Activated CD8-positive, alpha-beta memory T cell treated with anti-CD3 and anti-CD28 coated beads, Interleukin-2, amount 50 U/mL, for 48 hours (primary cell): ENCODE data around the gene CLEC18A.
A peak's percentile ranks its signal among the peaks of the same experiment; 100 is the strongest.
"Not testable (repeated sequence)": the region's sequence is repeated elsewhere in the genome, so short reads cannot be mapped to it uniquely, and the experiment has no call there.

ENCODE experiments used
- DNase-seq: peaks from one replicate; pipeline ENCODE4 v3.0.0-alpha.2; 2020

The CLEC18A gene

DNA sequence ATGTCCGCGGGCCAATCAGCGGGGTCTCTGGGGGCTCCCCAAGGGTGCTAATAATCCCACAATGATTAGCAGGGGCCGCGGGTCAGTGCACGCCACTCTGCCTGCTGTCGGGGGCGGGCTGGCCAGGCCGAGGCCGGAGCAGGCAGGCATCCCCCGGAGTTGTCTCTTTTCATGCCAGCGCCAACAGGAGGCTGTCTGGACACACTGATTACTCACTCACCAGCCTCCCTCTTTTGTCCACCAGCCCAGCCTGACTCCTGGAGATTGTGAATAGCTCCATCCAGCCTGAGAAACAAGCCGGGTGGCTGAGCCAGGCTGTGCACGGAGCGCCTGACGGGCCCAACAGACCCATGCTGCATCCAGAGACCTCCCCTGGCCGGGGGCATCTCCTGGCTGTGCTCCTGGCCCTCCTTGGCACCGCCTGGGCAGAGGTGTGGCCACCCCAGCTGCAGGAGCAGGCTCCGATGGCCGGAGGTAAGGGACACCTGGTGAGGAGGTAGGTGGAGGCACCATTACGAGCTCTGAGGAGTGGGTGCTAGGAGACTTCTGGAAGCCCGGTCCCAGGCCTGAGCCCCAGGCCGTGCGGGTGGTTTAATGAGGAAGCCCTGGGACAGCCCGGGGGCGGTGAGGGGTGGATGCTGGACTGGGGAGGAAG, at the start of gene CLEC18A:
Gene CLEC18A, plus strand, starts transcription at position 318 of the 655 bp plus-strand sequence. Its CDS starts 33 bp downstream, at position 351.
- DNase-seq: not testable (repeated sequence)

DNA sequence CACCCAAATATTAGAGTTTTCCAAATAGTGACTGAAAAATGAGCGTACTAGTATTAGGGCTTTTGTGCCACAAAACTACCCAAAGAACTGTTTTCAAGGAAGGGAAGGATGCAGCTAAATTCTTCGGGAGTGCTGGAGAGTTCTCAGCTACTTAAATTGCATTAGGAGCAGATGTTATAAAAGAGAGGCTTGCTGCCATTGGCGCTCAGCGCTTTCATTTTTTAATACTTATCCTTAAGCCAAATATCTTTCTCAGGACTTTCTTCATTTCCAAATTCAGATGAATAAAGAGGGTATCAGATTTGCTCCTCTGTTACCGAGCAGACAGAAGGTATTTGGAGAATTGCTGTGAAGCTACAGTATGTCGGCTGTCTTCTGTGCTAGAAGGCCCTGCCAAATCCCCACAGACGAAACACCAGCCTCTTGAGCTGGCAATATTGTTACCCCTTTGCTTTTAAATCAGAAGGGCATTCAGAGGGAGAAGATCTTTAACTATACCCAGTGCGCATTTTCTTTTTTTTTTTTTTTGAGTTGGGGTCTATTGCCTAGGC, 47.2 kb upstream of the CLEC18A start:
- no peak for DNase-seq

DNA sequence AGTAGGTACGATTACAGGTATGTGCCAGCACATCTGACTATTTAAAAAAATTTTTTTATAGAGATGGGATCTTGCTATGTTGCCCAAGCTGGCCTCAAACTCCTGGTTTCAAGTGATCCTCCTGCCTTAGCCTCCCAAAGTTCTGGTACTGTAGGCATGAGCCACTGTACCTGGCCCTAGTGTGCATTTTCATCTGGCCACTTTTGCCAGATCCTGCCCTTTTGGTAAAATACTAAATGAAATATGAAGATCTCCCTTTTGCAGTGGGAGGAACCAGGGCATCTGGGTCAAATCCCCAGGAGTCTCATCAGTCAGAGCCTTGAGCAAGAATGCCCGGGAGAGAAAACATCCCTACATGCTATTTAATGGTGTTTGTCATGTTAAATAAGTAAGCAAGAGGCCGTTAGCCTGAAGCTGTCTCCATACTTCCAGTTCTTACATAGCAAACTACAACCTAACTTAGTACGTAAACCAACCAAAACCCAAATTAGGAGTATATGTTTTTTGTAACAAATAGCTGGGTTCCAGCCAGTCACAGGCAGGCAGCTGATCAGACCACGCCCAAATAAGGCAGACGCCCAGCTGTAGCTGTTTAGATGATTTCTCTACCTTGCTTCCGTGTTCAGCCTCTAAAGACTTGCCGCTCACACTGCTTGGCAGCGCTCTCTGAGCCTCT, 46.5 kb upstream of the CLEC18A start:
- DNase-seq: no peak

DNA sequence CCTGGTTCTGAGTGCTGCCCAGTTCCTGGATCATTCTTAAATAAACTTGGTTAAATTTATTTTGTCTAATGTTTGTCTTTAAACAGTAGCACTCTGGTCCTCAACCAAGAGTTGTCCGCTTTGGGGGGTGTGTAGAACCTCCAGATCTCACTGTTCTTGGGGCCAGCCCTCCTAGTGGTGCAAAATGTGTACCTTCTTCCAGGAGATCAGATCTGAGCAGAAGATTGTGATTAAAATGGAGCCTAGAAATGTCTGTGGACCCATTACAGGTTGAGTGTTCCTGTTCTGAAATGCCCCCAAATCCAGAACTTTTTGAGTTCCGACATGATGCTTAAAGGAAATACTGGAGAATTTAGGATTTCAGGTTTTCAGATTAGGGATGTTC, 46.0 kb upstream of the CLEC18A start:
- no peak for DNase-seq

DNA sequence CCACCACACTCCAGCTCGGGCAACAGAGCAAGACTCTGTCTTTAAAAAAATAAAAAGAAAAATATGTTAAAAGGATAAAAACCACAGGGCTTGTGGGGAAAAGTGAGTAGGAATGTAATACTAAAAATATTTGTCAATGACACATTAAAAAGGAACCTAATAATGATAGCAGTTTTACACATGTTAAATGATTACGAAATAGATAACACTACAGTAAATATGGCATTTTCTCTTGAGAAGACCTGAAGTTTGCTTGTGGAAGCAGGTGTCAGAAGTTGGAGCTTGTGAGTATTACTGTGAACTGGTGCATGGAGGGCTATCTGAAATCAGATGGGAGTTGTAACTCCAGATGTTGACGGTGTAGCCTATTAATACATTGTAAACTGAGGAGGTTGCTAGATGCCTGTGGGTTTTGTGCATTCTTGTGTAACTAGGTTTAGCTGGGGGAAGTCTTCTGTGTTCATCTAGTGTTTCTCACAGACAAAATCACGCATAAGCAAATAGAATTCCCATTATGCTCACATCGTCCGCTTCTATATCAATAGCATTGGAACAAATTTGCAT, 44.2 kb upstream of the CLEC18A start:
- no peak for DNase-seq

DNA sequence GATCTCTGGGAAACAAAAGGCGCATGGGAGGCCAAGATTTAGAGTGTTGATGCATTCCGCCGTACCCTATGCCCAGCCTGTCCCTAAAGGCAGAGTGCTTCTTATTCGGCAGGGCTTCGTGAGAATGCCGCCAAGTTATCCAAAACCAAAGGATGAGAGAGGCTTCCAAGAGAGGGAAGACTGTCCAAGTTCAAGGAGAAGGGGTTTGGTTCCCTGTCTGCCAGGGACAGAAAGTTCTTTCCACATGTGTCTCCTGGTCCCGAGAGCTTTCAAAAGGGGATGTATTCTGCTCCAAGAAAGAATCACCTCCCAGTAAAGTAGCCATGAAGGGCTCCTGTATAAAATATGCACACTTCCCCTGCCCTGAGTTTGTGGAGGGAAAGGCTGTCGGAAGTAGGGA, 42.1 kb upstream of the CLEC18A start:
- DNase-seq: no peak

DNA sequence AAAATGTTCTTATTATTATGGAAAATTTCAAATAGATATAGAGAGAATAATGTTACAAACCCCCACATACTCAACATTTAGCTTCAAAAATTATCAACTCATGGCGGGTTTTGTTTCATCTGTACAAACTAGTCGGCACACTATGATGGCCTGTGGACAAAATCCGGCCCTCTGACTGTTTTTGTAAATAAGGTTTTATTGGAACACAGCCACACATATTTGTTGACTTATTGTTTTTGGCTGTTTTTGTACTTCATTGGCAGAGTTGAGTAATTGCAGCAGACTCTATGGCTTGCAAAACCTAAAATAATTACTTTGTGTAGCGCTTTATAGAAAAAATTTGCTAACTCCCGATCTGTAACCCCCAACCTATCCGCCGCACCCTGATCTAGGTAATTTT, 41.4 kb upstream of the CLEC18A start:
- DNase-seq: no peak

DNA sequence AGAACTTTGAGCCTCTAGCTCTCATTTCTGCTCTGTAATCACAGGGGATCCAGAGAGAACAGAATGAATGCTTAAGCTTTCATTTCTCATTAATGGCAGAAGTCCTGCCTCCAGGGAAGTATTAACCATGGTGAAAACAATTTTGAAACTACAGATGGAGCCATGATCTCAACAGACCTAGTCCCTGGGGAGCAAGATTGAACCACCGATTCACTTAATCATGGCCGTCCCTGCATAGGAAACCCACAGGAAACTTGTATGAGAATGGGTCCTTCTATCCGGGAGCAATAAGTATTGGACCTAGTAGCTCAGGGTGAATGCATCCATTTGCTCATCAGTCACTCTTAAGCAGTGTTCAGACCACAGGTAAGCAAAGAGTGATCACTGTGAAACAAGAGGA, 40.2 kb upstream of the CLEC18A start:
- DNase-seq: no peak

DNA sequence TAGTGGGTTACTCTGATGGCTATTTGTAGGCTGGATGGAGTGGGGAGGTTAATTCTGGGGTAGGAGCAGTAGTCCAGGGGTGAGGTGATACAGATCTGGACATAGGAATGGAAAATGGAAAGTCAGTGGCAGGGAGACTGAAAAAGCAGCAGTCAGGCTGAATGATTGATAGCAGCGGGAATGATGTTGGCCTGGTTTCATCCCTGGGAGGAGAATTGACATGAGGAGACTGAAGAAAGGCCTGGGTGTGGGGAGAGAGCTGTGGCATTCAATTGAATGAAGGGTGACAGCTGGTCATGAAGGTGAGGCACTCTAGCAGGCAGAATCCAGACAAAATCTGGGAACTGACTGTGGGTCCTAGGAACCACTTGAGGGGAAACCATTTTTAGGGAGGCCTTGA, 34.7 kb upstream of the CLEC18A start:
- no peak for DNase-seq

DNA sequence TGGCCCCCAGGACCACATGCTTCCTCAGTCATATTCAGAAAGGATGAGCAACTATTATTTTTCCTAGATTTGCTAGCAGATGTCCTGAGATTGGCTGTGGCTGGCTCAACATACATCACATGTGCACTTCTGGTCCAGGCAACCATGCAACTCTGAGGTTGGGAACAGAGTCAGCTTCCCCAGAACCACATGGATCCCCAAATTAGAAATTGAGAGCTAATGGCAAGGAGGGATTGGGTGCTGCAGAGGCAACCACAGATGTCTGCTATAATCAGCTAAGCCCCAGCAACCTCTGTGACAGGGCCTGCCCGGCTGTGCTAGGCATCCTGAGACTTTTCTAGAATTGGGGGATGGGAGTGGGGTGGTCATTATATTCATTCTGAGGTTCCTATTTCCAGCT, 33.8 kb upstream of the CLEC18A start:
- no peak for DNase-seq

DNA sequence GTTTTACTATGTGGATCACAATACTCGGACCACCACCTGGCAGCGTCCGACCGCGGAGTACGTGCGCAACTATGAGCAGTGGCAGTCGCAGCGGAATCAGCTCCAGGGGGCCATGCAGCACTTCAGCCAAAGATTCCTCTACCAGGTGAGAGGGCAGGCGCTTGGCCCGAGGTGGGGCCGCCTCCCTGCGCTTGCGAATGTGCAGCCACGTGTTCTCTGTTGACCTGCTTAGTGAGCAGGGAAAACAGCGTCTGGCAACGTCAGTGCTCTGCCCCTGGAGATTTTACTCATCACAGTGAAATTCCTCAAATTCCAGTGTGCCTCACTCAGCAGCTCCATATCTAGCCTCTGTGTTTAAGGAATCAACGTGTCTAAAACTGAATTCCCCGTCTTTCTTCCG, 33.4 kb upstream of the CLEC18A start:
- DNase-seq: no peak

DNA sequence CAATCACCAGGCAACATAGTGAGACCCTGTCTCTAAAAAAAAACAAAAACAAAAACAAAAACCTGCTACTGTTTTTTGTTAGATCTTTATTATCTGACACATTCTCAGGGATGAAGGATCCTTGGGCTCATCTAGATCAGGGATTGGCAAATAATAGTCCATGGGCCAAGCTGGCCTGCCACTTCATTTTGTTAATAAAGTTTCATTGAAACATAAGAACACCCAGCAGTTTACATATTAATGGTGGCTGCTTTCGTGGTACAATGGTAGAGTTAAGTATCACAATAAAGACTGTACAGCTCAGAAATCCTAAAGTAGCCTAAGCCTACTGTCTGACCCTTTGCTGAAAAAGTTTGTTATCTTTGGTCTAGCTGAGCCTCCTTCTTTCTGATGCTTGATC, 32.9 kb upstream of the CLEC18A start:
- DNase-seq: no peak

DNA sequence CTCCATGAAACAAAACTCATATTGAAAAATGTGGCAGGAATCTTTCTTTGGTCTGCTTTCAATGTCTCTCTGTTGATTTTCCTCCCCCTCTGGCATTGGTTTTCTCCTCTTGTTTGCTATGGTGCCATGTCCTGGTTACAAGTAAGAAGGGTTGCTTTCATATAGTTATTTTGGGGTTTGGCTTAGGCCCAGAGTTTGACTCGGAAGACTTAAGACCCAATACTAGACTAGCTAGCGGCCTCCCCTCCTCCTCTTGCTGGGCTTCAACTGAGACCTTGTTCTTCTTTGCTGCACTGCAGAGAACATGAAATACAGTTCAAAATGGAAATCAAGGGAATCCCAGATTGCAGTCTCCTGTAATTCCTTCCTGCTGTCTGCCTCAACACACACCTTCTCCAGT, 30.0 kb upstream of the CLEC18A start:
- no peak for DNase-seq

DNA sequence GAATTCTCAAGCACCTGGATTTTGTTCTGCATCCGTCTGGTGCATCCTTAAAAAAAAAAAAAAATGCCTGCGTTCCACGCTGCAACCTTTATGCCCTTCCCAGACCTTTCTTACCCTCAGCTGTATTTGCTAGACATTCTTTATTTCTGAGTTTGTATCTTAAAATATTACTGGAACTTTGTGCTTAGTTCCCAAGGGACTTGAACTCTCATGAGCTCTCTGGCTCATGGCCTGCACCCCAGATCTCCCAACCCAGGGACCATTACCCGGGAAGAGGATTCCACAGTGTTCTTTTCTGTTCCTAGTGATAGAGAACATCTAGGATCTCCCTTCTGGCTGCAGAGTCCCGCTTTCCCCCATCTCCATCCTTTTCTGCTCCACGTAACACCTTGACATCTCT, 28.9 kb upstream of the CLEC18A start:
- no peak for DNase-seq

DNA sequence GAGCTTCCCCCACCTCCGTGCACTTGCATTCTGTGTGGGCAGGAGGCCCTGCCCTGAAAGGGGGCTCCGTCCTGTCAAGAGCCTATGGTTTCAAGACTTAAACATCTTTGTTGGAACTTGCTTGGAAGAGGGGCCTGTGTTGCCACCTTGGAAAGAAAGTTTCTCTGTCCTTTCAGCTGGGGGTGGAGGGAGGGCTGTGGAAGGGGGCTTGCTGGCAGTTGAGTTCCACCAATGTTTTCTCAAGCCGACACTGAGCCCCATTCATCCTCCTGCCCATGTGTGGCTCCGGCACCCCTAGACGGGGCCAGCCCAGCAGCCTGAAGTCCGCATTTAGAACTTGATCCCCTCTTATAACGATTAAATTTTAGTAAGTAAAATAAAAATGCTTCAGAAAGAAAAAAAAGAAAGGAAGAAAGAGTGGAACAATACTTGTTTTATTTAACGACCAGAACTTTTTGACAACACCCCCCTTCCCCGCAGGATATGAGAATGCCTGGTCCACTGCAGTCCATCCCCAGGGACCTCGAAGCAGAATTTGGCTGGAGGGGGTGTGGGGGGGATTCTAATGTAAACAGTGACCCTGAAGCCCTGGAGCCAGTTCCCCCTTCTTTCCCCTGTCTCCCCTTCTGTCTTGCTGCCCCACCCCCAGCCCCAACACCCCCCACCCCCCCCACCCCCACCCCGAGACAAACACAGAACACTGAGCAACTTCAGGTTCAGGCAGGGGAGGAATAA, 26.9 kb upstream of the CLEC18A start:
- no peak for DNase-seq

DNA sequence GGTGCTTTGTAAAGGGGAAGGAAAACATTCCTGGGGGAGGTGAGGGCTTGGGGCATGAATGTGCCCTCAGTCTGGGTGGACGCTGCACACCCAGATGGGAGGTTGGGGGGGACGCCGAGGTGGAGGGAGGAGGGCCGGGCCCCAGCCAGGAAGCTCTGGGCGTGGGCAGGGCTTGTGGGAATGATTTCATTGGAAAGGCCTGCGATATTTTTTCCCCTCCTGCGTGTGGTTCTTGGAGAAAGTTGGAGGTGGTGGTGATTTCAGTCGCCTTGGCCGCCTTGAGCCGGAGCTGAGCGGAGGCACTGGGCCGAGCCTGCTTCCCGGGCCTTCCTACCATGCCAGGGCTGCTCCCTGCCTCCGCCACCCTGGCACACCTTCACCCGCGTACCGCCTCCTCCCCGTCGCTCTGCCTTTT, 26.4 kb upstream of the CLEC18A start:
- no peak for DNase-seq

DNA sequence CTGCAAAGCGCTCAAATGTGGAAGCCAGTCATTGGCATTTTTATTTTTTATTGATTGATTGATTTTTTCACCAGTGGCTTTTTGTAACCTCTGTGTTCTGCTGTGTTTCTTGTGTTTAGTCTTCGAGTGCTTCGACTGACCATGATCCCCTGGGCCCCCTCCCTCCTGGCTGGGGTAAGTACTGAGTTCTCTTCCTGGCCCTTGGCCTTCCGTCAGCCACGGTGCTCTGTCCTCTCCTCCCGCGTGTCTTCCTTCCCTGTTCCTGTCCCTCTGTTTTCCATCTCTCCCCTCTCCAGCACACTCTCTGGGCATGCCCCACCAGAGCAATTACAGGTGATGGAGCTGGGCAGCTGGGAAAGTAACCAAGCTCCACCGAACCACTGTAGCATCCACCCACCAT, 25.8 kb upstream of the CLEC18A start:
- no peak for DNase-seq

DNA sequence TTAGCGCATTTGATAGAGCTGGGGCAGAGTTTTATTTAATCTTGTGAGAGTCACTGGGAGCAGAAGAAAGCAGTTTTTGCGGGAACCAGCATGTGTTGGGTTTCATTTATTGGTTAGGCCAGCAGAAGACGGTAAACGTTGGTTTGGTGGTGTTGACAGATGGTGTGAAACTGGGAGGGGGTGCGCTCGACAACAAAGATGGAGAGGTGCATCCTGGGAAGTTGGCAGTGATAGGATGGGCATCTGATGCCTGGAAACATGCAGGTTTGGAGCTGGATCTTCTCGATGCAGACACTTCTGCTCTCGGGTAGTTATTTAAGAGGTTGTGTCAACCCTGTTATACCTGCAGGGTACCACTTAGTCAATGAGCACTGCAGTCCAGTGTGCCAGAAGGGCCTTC, 24.9 kb upstream of the CLEC18A start:
- no peak for DNase-seq

DNA sequence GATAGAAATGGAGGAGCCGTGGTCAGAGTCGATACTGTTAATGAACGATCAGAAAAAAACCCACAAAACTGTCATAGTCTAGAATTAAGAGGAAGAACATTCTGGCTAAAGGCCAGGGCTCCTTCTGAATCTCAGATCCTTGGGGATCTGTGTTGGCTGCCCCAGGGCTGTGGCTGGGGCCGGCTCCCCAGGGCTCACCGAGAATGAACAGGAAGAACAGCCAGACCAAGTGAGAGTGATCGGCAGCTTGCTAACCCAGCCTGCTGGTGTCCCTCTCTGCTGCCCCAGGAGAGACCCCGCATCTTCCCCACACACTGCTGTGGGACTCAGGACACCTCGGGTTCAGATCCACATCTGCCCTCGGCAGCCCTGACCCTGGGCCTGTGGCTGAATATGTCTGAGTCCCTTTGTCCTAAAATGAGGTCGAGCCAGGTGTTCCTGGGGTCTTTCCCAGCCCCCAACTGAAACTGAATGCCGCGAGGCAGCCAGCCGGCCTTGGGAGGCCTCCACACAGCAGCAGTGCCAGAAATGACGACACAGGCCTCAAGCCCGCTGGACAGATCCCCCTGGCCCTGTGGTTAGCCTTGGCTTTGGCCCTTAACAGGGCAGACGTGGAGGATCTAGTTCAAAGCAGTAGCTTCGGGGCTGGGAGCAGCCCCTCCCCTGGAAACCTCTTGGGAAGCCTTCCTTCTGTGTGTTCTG, 23.9 kb upstream of the CLEC18A start:
- DNase-seq: no peak

DNA sequence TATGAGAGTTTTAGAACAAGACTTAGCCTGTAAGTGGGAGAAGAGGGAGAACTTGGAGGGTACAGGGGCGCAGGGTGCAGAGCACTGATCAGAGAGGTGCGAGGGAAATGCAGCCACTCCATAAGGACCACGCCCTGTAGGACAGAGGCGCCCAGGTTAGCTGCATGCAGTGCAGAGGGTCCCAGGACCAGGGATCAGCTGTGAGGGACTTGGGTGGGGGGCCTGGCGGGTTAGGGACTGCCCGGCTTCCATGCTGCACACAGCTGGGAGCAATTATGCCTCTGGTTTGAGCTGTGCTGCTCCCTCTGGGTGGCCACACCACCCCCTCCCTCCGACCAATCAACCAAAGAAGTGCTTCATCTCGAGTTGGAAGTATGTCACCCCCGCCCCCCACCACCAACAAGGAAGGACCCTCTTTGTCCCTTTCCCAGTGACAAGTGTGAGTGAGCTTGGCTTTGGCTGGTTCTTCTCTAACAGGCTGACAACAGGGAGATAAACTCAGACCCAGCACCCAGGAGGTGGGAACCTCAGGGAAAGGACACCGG, 22.2 kb upstream of the CLEC18A start:
- DNase-seq: no peak

DNA sequence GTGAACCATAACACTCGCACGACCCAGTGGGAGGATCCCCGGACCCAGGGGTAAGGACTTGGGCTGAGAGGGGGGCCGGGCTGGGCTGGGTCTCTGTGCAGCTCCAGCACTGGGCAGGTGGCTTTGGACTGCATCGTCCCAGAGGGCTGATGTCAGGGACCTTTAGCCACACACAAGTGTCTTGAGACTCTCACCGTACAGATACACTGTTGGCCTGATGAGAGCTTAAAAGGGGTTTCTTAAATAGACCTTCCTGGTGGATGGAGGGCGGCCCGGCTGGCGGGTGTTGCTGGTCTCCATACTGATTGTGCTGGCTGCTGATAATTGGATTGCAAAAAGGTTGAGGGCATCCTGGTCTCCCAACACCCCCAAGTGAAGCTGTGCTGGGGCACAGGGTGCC, 21.7 kb upstream of the CLEC18A start:
- DNase-seq: no peak

DNA sequence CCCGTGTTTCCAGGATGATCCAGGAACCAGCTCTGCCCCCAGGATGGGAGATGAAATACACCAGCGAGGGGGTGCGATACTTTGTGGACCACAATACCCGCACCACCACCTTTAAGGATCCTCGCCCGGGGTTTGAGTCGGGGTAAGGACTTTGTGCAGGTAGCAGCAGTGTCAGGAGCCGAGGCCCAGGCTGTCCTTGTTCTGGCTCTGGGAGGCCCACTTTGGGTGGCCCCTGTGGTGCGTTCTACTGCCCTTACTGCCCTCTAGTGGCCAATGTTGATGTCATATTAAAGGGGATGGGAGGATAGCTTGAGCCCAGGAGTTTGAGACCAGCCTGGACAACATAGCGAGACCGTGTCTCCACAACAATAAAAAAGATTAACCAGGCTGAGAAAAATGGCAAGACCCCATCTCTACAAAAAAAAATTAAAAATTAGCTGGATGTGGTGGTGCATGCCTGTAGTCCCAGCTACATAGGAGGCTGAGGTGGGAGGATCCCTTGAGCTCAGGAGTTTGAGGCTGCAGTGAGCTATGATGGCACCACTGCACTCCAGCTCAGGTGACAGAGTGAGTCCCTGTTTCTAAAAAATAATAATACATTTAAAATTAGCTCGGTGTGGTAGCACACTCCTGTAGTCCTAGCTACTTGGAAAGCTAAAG, 20.9 kb upstream of the CLEC18A start:
- DNase-seq: peak; percentile 65
